Liver (tissue), 9 donors: ENCODE measurements around the gene ARMC2. TPM values are rescaled to one million over a fixed set of nuclear protein-coding genes. Genes with fewer than 3 reads are reported as not detected.

Experiments used
- DNase-seq: peaks from one replicate; pipeline ENCODE4 v3.0.0-alpha.2; 2017; ENCODE audit warnings: low spot score
- H3K27ac ChIP-seq, 2 donors: one replicate each; pipeline ENCODE4 v1.7.0; 2013; ENCODE audit warnings: inconsistent platforms in 2 of 2, low read length in 2 of 2, control low read depth in 1 of 2, low read depth in 1 of 2, mild to moderate bottlenecking in 1 of 2
- H3K27me3 ChIP-seq, 4 donors: one replicate each; pipeline versions ENCODE4 v1.6.1 to v1.7.0; 2013; ENCODE audit warnings: low read length in 3 of 4, inconsistent platforms in 1 of 4, mild to moderate bottlenecking in 1 of 4, moderate library complexity in 1 of 4; ENCODE audit not compliant: control insufficient read depth in 4 of 4, insufficient read depth in 4 of 4
- H3K36me3 ChIP-seq, 4 donors: one replicate each; pipeline versions ENCODE4 v1.6.1 to v1.7.0; 2013; ENCODE audit warnings: low read length in 3 of 4, mild to moderate bottlenecking in 3 of 4, low read depth in 1 of 4, moderate library complexity in 1 of 4; ENCODE audit not compliant: control insufficient read depth in 4 of 4, insufficient read depth in 3 of 4
- H3K4me1 ChIP-seq, 4 donors: one replicate each; pipeline versions ENCODE4 v1.6.1 to v1.7.0; 2013; ENCODE audit warnings: low read length in 3 of 4, mild to moderate bottlenecking in 3 of 4, moderate library complexity in 1 of 4; ENCODE audit not compliant: control insufficient read depth in 4 of 4, insufficient read depth in 4 of 4
- H3K4me3 ChIP-seq, 3 donors: one replicate each; pipeline versions ENCODE4 v1.6.1 to v1.7.0; 2013; ENCODE audit warnings: low read length in 3 of 3, control low read depth in 1 of 3, low read depth in 1 of 3, mild to moderate bottlenecking in 1 of 3
- H3K9ac ChIP-seq, 2 donors: one replicate each; pipeline ENCODE4 v1.7.0; 2013; ENCODE audit warnings: low read length in 2 of 2, mild to moderate bottlenecking in 2 of 2, moderate library complexity in 2 of 2, control low read depth in 1 of 2, low read depth in 1 of 2
- H3K9me3 ChIP-seq, 4 donors: one replicate each; pipeline versions ENCODE4 v1.6.1 to v1.7.0; 2013; ENCODE audit warnings: low read length in 3 of 4; ENCODE audit not compliant: control insufficient read depth in 4 of 4
- ATF3 ChIP-seq: IDR thresholded peaks from 2 replicates; pipeline ENCODE4 v1.6.1; 2016; ENCODE audit warnings: antibody characterized with exemption
- CTCF ChIP-seq: fragments of 150-350 bp; IDR thresholded peaks from 2 replicates; pipeline ENCODE4 v1.5.1; 2017; ENCODE audit warnings: improper control_type of control experiment, low read depth, low read length; ENCODE audit not compliant: missing input control
- HNF4A ChIP-seq, 2 donors: conservative IDR thresholded peaks; 2 replicates each; pipeline ENCODE4 v1.6.1; 2016; ENCODE audit warnings: antibody characterized with exemption in 2 of 2, mild to moderate bottlenecking in 2 of 2
- HNF4G ChIP-seq: IDR thresholded peaks from 2 replicates; pipeline ENCODE4 v1.6.1; 2016; ENCODE audit warnings: antibody characterized with exemption
- JUND ChIP-seq, 2 donors: IDR thresholded peaks; 2 replicates each; pipeline ENCODE4 v1.6.1; 2016; ENCODE audit warnings: antibody characterized with exemption in 2 of 2
- NR2F2 ChIP-seq: IDR thresholded peaks from 2 replicates; pipeline ENCODE4 v1.6.1; 2016; ENCODE audit warnings: antibody characterized with exemption
- RAD21 ChIP-seq, 2 donors: IDR thresholded peaks; 2 replicates each; pipeline ENCODE4 v1.6.1; 2016; ENCODE audit warnings: antibody characterized with exemption in 2 of 2, mild to moderate bottlenecking in 2 of 2
- REST ChIP-seq: IDR thresholded peaks from 2 replicates; pipeline ENCODE4 v1.6.1; 2016; ENCODE audit warnings: antibody characterized with exemption, mild to moderate bottlenecking
- RXRA ChIP-seq, 2 donors: IDR thresholded peaks; 2 replicates each; pipeline ENCODE4 v1.6.1; 2017 to 2018; ENCODE audit warnings: antibody characterized with exemption in 2 of 2, mild to moderate bottlenecking in 1 of 2
- SP1 ChIP-seq: IDR thresholded peaks from 2 replicates; pipeline ENCODE4 v1.6.1; 2018; ENCODE audit warnings: antibody characterized with exemption, mild to moderate bottlenecking
- YY1 ChIP-seq: IDR thresholded peaks from 2 replicates; pipeline ENCODE4 v1.6.1; 2016; ENCODE audit warnings: antibody characterized with exemption, mild to moderate bottlenecking
- WGBS: extraction: QIAGEN DNeasy Blood & Tissue Kit; methylation state at CpG from one replicate; pipeline ENCODE4 v1.1.7; 2013; 5-methylcytosine and 5-hydroxymethylcytosine counted together
- polyA plus RNA-seq, 2 donors: library from polyadenylated mRNA; stranded (reverse) in 1 of 2; unstranded in 1 of 2; fragments of 200-250 nt in 1 of 2; fragments of >200 nt in 1 of 2; fragmentation: Nextera tagmentation in 1 of 2; extraction: Ambion mirVana in 1 of 2; gene quantifications; one replicate each; pipeline versions ENCODE4 v1.2.1 to v1.2.3, GENCODE V29; 2013 to 2015
- total RNA-seq, 2 donors: library from RNA; depleted of rRNA; stranded (reverse); fragments of >200 nt; gene quantifications; one replicate each; pipeline ENCODE4 v1.2.3, GENCODE V29; 2014
- donor health status: healthy.
- donor health status: healthy.
- donor health status: healthy.
- donor health status: healthy.
- donor health status: healthy.

The ARMC2 gene
- total and polyA plus RNA-seq, 4 donors, result 0.24 to 1.5 (median 0.73) TPM

GRCh38 chr6:108996208-108996607 lies 148.0 kb downstream of the ARMC2 start:
- Histone ChIP-seq H3K9ac (no peak overlapping the region), H3K36me3 (peaks cover 0 to 30% (median 13%) of the 10 kb centered on the region in 4 donors), H3K27me3 (no peaks in the 10 kb centered on the region), H3K4me1 (peaks cover 0 to under 1% (median under 1%) of the 10 kb centered on the region in 4 donors), H3K27ac (no peak overlapping the region), H3K9me3 (no peaks in the 10 kb centered on the region), H3K4me3 (no peak overlapping the region)
- DNase-seq, result no peak
- no peak for TF ChIP-seq RAD21 (IDR thresholded peaks at IDR 0.05)
- TF ChIP-seq HNF4A (conservative IDR thresholded peaks at IDR 0.05), result no peak
- no peak for TF ChIP-seq SP1
- no peak for TF ChIP-seq ATF3
- no peak for TF ChIP-seq REST
- TF ChIP-seq CTCF, result no peak
- no peak for TF ChIP-seq NR2F2
- TF ChIP-seq RXRA (IDR thresholded peaks at IDR 0.05), result no peak
- 100% methylated on average over 1 of the region's 1 CpG for WGBS

- no peak for DNase-seq
- no peak for TF ChIP-seq NR2F2
- no peak for TF ChIP-seq SP1
- no peak for TF ChIP-seq JUND (IDR thresholded peaks at IDR 0.05)
- TF ChIP-seq YY1, result no peak
- TF ChIP-seq RXRA (IDR thresholded peaks at IDR 0.05), result no peak
- TF ChIP-seq RAD21 (IDR thresholded peaks at IDR 0.05), result no peak
- TF ChIP-seq ATF3, result no peak
- no peak for TF ChIP-seq CTCF
- TF ChIP-seq HNF4G, result no peak
- H3K36me3 ChIP-seq, result peaks cover 0 to 25% (median 7%) of the 10 kb centered on the region in 4 donors
Measured at GRCh38 chr6:108998485-108998884, 150.3 kb downstream of the ARMC2 start.

More at GRCh38 chr6:108998485-108998884, 150.3 kb downstream of the ARMC2 start:
- Histone ChIP-seq H3K9me3 (no peaks in the 10 kb centered on the region), H3K9ac (no peak overlapping the region), H3K4me3 (no peak overlapping the region), H3K4me1 (peaks cover 3 to 19% (median 10%) of the 10 kb centered on the region in 4 donors), H3K27me3 (no peaks in the 10 kb centered on the region), H3K27ac (no peak overlapping the region)
- WGBS, result 97% methylated on average over 3 of the region's 3 CpGs
